Left ventricle myocardium inferior (tissue), 1 donor: ENCODE data around the gene RALGPS1. TPM values are rescaled to one million over a fixed set of nuclear protein-coding genes. Genes with fewer than 3 reads are reported as not detected.

ENCODE experiments used
- DNase-seq: peaks from one replicate; pipeline ENCODE4 v3.0.0-alpha.2; 2020
- H3K27ac ChIP-seq: fragments of 200-600 bp; replicated peaks from 2 replicates; pipeline ENCODE4 v1.8.0; 2021
- H3K27me3 ChIP-seq: fragments of 200-600 bp; 2 replicates; pipeline ENCODE4 v1.8.0; 2021; ENCODE audit warnings: low read depth
- H3K36me3 ChIP-seq: fragments of 200-600 bp; 2 replicates; pipeline ENCODE4 v1.8.0; 2021
- H3K4me1 ChIP-seq: fragments of 200-600 bp; 2 replicates; pipeline ENCODE4 v1.8.0; 2021
- H3K4me3 ChIP-seq: fragments of 200-600 bp; 2 replicates; pipeline ENCODE4 v1.8.0; 2021; ENCODE audit warnings: mild to moderate bottlenecking, moderate library complexity
- H3K9me3 ChIP-seq: fragments of 200-600 bp; replicated peaks from 2 replicates; pipeline ENCODE4 v1.8.0; 2021
- CTCF ChIP-seq: fragments of 200-600 bp; IDR thresholded peaks from 2 replicates; pipeline ENCODE4 v1.8.0; 2021; ENCODE audit warnings: antibody characterized with exemption, mild to moderate bottlenecking, borderline replicate concordance
- intact Hi-C: fragments of 100-400 bp; cut with micrococcal nuclease; formaldehyde crosslinking; loops from one replicate; pipeline ENCODE4 v1.11.0; 2022
- total RNA-seq: library from RNA; stranded (reverse); fragmentation: NEBNext Ultra II Directional; extraction: Animal tissue kit (Norgen Biotek cat#: 25700); gene quantifications from one replicate; pipeline ENCODE4 v1.2.1, GENCODE V29; 2021
- donor health status: DM: no; HTN: yes; CAD: no; lungs with severe emphysema.

RALGPS1 gene
- total RNA-seq, 1 donor from 2014 or later, result 18.9 TPM

DNA sequence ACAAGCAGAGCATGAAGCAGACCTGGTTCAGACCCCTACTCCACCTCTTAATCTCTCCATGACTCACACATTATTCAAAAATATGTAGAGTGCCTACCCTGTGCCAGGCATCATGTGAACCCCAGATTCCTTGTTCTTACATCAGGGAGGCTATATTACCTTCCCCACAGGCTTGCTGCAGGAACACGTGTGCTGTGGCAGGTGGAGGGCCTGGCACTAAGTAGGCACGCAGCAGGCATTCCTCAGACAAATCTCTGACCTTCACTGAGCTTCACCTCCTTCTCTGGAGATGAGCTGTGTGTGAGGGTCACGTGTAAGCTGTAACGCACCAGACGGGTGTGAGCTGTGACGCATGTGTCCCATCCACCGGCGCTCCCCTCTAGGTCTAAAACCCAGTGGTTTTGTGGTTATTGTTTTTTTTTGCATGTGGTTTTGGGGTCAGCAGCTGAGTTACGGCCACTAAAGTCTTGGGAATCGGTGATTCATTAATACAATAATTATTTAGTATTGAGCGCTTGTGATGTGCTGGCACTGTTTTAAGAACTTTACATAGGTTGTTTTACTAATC is 177.5 kb downstream of the RALGPS1 start:
- no peak for DNase-seq
- intact Hi-C loops, result no loop called here
- no peak overlapping the region for H3K27ac ChIP-seq
- no peak for TF ChIP-seq CTCF
- H3K4me3 ChIP-seq, result no peak overlapping the region
- H3K9me3 ChIP-seq, result no peaks in the 10 kb centered on the region
- H3K4me1 ChIP-seq, result peaks cover 40% of the 10 kb centered on the region
- no peaks in the 10 kb centered on the region for H3K27me3 ChIP-seq
- H3K36me3 ChIP-seq, result peaks cover 67% of the 10 kb centered on the region

- H3K36me3 ChIP-seq, result peaks cover 54% of the 10 kb centered on the region
- no peak overlapping the region for H3K4me3 ChIP-seq
- no peak overlapping the region for H3K27ac ChIP-seq
- no peaks in the 10 kb centered on the region for H3K9me3 ChIP-seq
- H3K4me1 ChIP-seq, result peaks cover 49% of the 10 kb centered on the region
- TF ChIP-seq CTCF, result no peak
- intact Hi-C loops, result no loop called here
- DNase-seq, result no peak
- H3K27me3 ChIP-seq, result no peaks in the 10 kb centered on the region
Measured at GRCh38 chr9:127093319-127094020, 178.9 kb downstream of the RALGPS1 start.

DNA sequence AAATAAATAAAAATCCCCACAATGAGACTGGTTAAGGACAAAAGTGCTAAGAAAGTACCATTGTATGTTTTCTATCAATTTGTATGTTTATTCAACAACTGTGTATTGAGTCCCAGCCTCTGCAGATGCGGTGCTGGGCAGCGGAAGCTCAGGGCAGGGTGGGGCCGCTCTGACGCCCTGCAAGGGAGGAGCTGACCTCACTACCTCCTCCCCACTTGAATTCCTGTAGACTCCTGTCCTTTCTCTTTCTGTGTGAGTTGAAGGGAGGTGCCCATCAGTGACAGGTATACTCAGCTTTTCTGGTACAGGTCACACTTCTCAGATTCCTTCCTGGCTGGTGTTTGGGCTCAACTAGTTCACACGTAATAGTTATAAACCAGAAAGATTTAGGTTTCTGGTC is 180.8 kb downstream of the RALGPS1 start:
- TF ChIP-seq CTCF, result no peak
- H3K4me1 ChIP-seq, result peaks cover 57% of the 10 kb centered on the region

GRCh38 chr9:127096208-127096607 is 181.6 kb downstream of the RALGPS1 start:
- DNase-seq, result no peak
- Histone ChIP-seq H3K27me3 (no peaks in the 10 kb centered on the region), H3K4me1 (peaks cover 57% of the 10 kb centered on the region), H3K4me3 (no peak overlapping the region), H3K9me3 (no peaks in the 10 kb centered on the region), H3K36me3 (peaks cover 29% of the 10 kb centered on the region), H3K27ac (no peak overlapping the region)
- intact Hi-C loops, result no loop called here
- no peak for TF ChIP-seq CTCF

More for the DNA sequence above, 180.8 kb downstream of the RALGPS1 start:
- peaks cover 35% of the 10 kb centered on the region for H3K36me3 ChIP-seq
- no peak overlapping the region for H3K27ac ChIP-seq
- no peaks in the 10 kb centered on the region for H3K27me3 ChIP-seq
- intact Hi-C loops, result no loop called here
- H3K4me3 ChIP-seq, result no peak overlapping the region
- H3K9me3 ChIP-seq, result no peaks in the 10 kb centered on the region
- DNase-seq, result no peak

GRCh38 chr9:127097683-127098082 is 183.1 kb downstream of the RALGPS1 start:
- intact Hi-C loops, result no loop called here
- Histone ChIP-seq H3K4me3 (no peak overlapping the region), H3K27me3 (no peaks in the 10 kb centered on the region), H3K9me3 (no peaks in the 10 kb centered on the region), H3K4me1 (peaks cover 57% of the 10 kb centered on the region), H3K27ac (no peak overlapping the region), H3K36me3 (peaks cover 14% of the 10 kb centered on the region)
- DNase-seq, result no peak
- TF ChIP-seq CTCF, result no peak
